Measurements from ENCODE around the gene IST1.

GRCh38 chr16:71903608-71904007 lies 8.3 kb downstream of the IST1 start:
- no peak for TF ChIP-seq CTCF (IDR thresholded peaks at IDR 0.05; ENCODE audit: low read depth, low read length)
- no peak for TF ChIP-seq POLR2A (IDR thresholded peaks at IDR 0.05; ENCODE audit: extremely low read depth, insufficient read length)
